ELF-1 (cell line): Measurements from ENCODE around the gene ARF5.
"Not testable (repeated sequence)": the region's sequence is repeated elsewhere in the genome, so short reads cannot be mapped to it uniquely, and the experiment has no call there.

ENCODE experiments used
- DNase-seq: peaks from one replicate; pipeline ENCODE4 v3.0.0-alpha.2; 2016; ENCODE audit warnings: low read depth, low spot score

The ARF5 gene

GRCh38 chr7:127588019-127588696, at the start of gene ARF5:
TSS of gene ARF5 (plus strand) at chr7:127588411. CDS start at chr7:127588499, 88 bp downstream.
- DNase-seq, result peak; percentile 78

- DNase-seq, result no peak
Observed at GRCh38 chr7:127539116-127539515, 49.1 kb upstream of the ARF5 start.

GRCh38 chr7:127540461-127540860, 47.8 kb upstream of the ARF5 start:
- not testable (repeated sequence) for DNase-seq

GRCh38 chr7:127541548-127541947, 46.7 kb upstream of the ARF5 start:
- no peak for DNase-seq

GRCh38 chr7:127546313-127546712, 41.9 kb upstream of the ARF5 start:
- no peak for DNase-seq

GRCh38 chr7:127550247-127550646, 38.0 kb upstream of the ARF5 start:
- DNase-seq, result no peak

GRCh38 chr7:127551941-127552340, 36.3 kb upstream of the ARF5 start:
- no peak for DNase-seq

GRCh38 chr7:127556404-127556803, 31.8 kb upstream of the ARF5 start:
- no peak for DNase-seq

- DNase-seq, result no peak
Observed at GRCh38 chr7:127557803-127558202, 30.4 kb upstream of the ARF5 start.

- no peak for DNase-seq
Observed at GRCh38 chr7:127566242-127566641, 22.0 kb upstream of the ARF5 start.

GRCh38 chr7:127568034-127568433, 20.2 kb upstream of the ARF5 start:
- not testable (repeated sequence) for DNase-seq

GRCh38 chr7:127571741-127572505, 16.3 kb upstream of the ARF5 start:
- DNase-seq, result no peak

GRCh38 chr7:127578036-127578684, 10.1 kb upstream of the ARF5 start:
- DNase-seq, result no peak

GRCh38 chr7:127578711-127579275, 9.4 kb upstream of the ARF5 start:
- DNase-seq, result no peak

- DNase-seq, result no peak
Observed at GRCh38 chr7:127580612-127581011, 7.6 kb upstream of the ARF5 start.

- no peak for DNase-seq
Observed at GRCh38 chr7:127581716-127582115, 6.5 kb upstream of the ARF5 start.

- DNase-seq, result no peak
Observed at GRCh38 chr7:127582361-127582760, 5.8 kb upstream of the ARF5 start.

- DNase-seq, result no peak
Observed at GRCh38 chr7:127584648-127585043, 3.6 kb upstream of the ARF5 start.

GRCh38 chr7:127585044-127585953, 2.9 kb upstream of the ARF5 start, which contains the start of gene GCC1:
TSS of gene GCC1 (minus strand) at chr7:127585596. CDS start at chr7:127585182, 414 bp downstream.
- DNase-seq, result peak; percentile 96

GRCh38 chr7:127586346-127586745, 1.9 kb upstream of the ARF5 start:
- no peak for DNase-seq

GRCh38 chr7:127587663-127588018, 570 bp upstream of the ARF5 start:
- DNase-seq, result no peak
